ENCODE results near the gene PIGV.
"Not testable (repeated sequence)": the region's sequence is repeated elsewhere in the genome, so short reads cannot be mapped to it uniquely, and the experiment has no call there.

GRCh38 chr1:26837665-26838064 is 49.9 kb downstream of the PIGV start:
- not testable (repeated sequence) for TF ChIP-seq POLR2A, CTCF (IDR thresholded peaks at IDR 0.05)
